Measurements from ENCODE around the gene PRDX2.

DNA sequence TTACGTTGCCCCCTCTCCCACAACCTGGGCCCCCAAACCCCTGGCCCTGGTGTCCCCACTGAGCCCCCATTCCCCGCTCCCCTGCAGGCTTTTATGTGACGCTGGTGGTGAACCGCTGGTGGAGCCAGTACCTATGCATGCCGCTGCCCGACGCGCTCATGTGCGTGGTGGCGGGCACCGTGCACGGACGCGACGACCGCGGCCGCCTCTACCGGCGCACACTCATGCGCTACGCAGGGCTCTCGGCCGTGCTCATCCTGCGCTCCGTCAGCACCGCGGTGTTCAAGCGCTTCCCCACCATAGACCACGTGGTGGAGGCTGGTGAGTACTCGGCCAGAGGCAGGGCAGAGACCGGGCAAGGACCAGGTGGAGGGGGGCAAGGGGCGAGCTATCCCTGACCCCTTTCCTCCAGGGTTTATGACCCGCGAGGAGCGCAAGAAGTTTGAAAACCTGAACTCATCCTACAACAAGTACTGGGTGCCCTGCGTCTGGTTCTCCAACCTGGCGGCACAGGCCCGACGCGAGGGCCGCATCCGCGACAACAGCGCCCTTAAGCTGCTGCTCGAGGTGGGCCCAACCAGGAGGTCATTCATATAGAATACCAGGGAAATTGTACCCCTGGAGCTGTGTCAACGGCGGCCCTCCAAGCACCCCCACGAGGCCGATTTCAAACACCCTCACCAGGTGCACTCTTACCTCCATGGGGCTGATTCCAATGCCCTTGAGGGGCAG lies 47.0 kb downstream of the PRDX2 start:
- TF ChIP-seq FOXP2 (optimal IDR thresholded peaks at IDR 0.05; ENCODE audit: borderline replicate concordance, extremely low read depth, extremely low read length, insufficient read depth) (no peak), POLR2AphosphoS5 (IDR thresholded peaks at IDR 0.05; ENCODE audit: low read depth, low read length) (no peak), TAF1 (IDR thresholded peaks at IDR 0.05; ENCODE audit: borderline replicate concordance, insufficient read depth, low read length) (no peak), SIN3A (IDR thresholded peaks at IDR 0.05; ENCODE audit: borderline replicate concordance, insufficient read depth, low read length) (no peak)
- TF ChIP-seq, protein P1, sequence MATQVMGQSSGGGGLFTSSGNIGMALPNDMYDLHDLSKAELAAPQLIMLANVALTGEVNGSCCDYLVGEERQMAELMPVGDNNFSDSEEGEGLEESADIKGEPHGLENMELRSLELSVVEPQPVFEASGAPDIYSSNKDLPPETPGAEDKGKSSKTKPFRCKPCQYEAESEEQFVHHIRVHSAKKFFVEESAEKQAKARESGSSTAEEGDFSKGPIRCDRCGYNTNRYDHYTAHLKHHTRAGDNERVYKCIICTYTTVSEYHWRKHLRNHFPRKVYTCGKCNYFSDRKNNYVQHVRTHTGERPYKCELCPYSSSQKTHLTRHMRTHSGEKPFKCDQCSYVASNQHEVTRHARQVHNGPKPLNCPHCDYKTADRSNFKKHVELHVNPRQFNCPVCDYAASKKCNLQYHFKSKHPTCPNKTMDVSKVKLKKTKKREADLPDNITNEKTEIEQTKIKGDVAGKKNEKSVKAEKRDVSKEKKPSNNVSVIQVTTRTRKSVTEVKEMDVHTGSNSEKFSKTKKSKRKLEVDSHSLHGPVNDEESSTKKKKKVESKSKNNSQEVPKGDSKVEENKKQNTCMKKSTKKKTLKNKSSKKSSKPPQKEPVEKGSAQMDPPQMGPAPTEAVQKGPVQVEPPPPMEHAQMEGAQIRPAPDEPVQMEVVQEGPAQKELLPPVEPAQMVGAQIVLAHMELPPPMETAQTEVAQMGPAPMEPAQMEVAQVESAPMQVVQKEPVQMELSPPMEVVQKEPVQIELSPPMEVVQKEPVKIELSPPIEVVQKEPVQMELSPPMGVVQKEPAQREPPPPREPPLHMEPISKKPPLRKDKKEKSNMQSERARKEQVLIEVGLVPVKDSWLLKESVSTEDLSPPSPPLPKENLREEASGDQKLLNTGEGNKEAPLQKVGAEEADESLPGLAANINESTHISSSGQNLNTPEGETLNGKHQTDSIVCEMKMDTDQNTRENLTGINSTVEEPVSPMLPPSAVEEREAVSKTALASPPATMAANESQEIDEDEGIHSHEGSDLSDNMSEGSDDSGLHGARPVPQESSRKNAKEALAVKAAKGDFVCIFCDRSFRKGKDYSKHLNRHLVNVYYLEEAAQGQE (IDR thresholded peaks at IDR 0.05; ENCODE audit: insufficient read depth in 1 of 2, low read depth in 2 of 2, low read length in 2 of 2): no peak

Measured in PFSK-1 (cell line).